Keratinocyte (primary cell): ENCODE data around the gene GNAT2.

ENCODE experiments used
- EZH2 ChIP-seq: IDR thresholded peaks from one replicate; pipeline ENCODE4 v1.6.1; 2012; ENCODE audit warnings: inconsistent platforms, mild to moderate bottlenecking, low read length, moderate library complexity
- TF ChIP-seq, protein P1 (sequence below), 3 experiments: IDR thresholded peaks in 1 of 3; conservative IDR thresholded peaks in 1 of 3; optimal IDR thresholded peaks in 1 of 3; 2 replicates in 2 of 3; 3 replicates in 1 of 3; pipeline versions ENCODE3 to v1.5.1; 2011; ENCODE audit warnings: low read length in 3 of 3, mild to moderate bottlenecking in 3 of 3, moderate library complexity in 2 of 3, control low read depth in 1 of 3, inconsistent platforms in 1 of 3; ENCODE audit not compliant: insufficient read depth in 2 of 3; ENCODE audit errors: extremely low read depth in 1 of 3

DNA sequence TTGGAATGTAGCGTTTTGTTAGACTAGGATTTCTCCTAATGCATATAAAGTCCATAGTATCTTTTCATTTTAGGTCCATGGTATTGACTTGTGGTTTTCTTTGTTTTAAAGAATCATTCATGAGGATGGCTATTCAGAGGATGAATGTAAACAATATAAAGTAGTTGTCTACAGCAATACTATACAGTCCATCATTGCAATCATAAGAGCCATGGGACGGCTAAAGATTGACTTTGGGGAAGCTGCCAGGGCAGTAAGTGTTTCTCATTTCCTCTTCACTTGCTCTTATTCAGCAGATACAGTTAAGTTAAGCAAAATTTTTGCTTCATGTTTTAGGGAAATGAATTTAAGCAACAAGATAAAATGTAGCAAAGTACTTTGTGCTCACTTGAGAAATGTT is 45.6 kb downstream of the GNAT2 start:
- TF ChIP-seq, protein P1, sequence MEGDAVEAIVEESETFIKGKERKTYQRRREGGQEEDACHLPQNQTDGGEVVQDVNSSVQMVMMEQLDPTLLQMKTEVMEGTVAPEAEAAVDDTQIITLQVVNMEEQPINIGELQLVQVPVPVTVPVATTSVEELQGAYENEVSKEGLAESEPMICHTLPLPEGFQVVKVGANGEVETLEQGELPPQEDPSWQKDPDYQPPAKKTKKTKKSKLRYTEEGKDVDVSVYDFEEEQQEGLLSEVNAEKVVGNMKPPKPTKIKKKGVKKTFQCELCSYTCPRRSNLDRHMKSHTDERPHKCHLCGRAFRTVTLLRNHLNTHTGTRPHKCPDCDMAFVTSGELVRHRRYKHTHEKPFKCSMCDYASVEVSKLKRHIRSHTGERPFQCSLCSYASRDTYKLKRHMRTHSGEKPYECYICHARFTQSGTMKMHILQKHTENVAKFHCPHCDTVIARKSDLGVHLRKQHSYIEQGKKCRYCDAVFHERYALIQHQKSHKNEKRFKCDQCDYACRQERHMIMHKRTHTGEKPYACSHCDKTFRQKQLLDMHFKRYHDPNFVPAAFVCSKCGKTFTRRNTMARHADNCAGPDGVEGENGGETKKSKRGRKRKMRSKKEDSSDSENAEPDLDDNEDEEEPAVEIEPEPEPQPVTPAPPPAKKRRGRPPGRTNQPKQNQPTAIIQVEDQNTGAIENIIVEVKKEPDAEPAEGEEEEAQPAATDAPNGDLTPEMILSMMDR (optimal IDR thresholded peaks at IDR 0.05 in 1 of 3, IDR thresholded peaks at IDR 0.05 in 1 of 3, conservative IDR thresholded peaks at IDR 0.05 in 1 of 3; ENCODE audit: extremely low read depth in 1 of 3, insufficient read depth in 2 of 3, low read length in 3 of 3) = no peak
- no peak for TF ChIP-seq EZH2
